ENCODE results near the gene PIM1. TPM values are rescaled to one million over a fixed set of nuclear protein-coding genes. Genes with fewer than 3 reads are reported as not detected.

The PIM1 gene
- total and polyA plus RNA-seq, 9 of the 15 experiments (the other 6 are each of a cell fraction or from before 2014, with no cell fraction given): 19.0 to 789 (median 212) TPM

GRCh38 chr6:37170273-37171200 is 585 bp downstream of the PIM1 start (continued):
- TF ChIP-seq ZNF398 (CRISPR knock-in tag; IDR thresholded peaks at IDR 0.05) (no peak), RBM25 (IDR thresholded peaks at IDR 0.05; ENCODE audit: low read depth, low read length, severe bottlenecking) (peak; percentile 6), ZKSCAN8 (CRISPR knock-in tag; IDR thresholded peaks at IDR 0.05) (no peak), FOXK1 (CRISPR knock-in tag; IDR thresholded peaks at IDR 0.05; ENCODE audit: borderline replicate concordance) (0 out of 2 replicates have a peak, but pooled peaks have one; percentile 68), RFX7 (CRISPR knock-in tag; IDR thresholded peaks at IDR 0.05) (no peak), SLC30A9 (CRISPR knock-in tag; IDR thresholded peaks at IDR 0.05) (peak; percentile 65; the same call in 1 of the 2 replicates), PRPF4 (IDR thresholded peaks at IDR 0.05; ENCODE audit: insufficient read depth, low read depth, low read length, poor library complexity, severe bottlenecking) (no peak), TCF7 (IDR thresholded peaks at IDR 0.05; ENCODE audit: borderline replicate concordance) (no peak), CBFA2T2 (conservative IDR thresholded peaks at IDR 0.05) (no peak), SIN3B (IDR thresholded peaks at IDR 0.05; ENCODE audit: low read depth) (no peak), MTA2 (IDR thresholded peaks at IDR 0.05; ENCODE audit: low read depth) (no peak), CBX8 (IDR thresholded peaks at IDR 0.05; ENCODE audit: borderline replicate concordance, extremely low read depth, low read depth, low read length, poor library complexity, severe bottlenecking) (no peak), E2F3 (CRISPR knock-in tag; IDR thresholded peaks at IDR 0.05) (peak; percentile 27; the same call in 1 of the 2 replicates), RBBP5 (IDR thresholded peaks at IDR 0.05; ENCODE audit: borderline replicate concordance, insufficient read depth, low read length, poor library complexity, severe bottlenecking) (peak; percentile 77), POU5F1 (IDR thresholded peaks at IDR 0.05; ENCODE audit: borderline replicate concordance, low read depth, low read length, partially characterized antibody) (no peak), RNF2 (IDR thresholded peaks at IDR 0.05) (peak; percentile 30; the same call in 1 of the 2 replicates), KLF16 (IDR thresholded peaks at IDR 0.05) (no peak), ARID2 (IDR thresholded peaks at IDR 0.05) (0 out of 2 replicates have a peak, but pooled peaks have one; percentile 21), ILK (tag; IDR thresholded peaks at IDR 0.05; ENCODE audit: borderline replicate concordance, low read depth) (no peak), NFYB (IDR thresholded peaks at IDR 0.05; ENCODE audit: extremely low read depth, insufficient read length) (no peak), ZNF316 (IDR thresholded peaks at IDR 0.05) (no peak), FOXA3 (CRISPR knock-in tag; conservative IDR thresholded peaks at IDR 0.05 in 1 of 2, IDR thresholded peaks at IDR 0.05 in 1 of 2) (no peak; a peak in 1 of 4 replicates), BCL6 (CRISPR knock-in tag; IDR thresholded peaks at IDR 0.05) (no peak), ZSCAN29 (IDR thresholded peaks at IDR 0.05) (0 out of 2 replicates have a peak, but pooled peaks have one; percentile 17)
- TF ChIP-seq, protein P1, sequence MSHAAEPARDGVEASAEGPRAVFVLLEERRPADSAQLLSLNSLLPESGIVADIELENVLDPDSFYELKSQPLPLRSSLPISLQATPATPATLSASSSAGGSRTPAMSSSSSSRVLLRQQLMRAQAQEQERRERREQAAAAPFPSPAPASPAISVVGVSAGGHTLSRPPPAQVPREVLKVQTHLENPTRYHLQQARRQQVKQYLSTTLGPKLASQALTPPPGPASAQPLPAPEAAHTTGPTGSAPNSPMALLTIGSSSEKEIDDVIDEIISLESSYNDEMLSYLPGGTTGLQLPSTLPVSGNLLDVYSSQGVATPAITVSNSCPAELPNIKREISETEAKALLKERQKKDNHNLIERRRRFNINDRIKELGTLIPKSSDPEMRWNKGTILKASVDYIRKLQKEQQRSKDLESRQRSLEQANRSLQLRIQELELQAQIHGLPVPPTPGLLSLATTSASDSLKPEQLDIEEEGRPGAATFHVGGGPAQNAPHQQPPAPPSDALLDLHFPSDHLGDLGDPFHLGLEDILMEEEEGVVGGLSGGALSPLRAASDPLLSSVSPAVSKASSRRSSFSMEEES (CRISPR knock-in tag; IDR thresholded peaks at IDR 0.05): no peak
